HG02885 (cell line): Measurements from ENCODE around the gene GUCA2A.
"Not testable (repeated sequence)": the region's sequence is repeated elsewhere in the genome, so short reads cannot be mapped to it uniquely, and the experiment has no call there.

Experiments
- ATAC-seq: cut with Tn5 transposase; IDR thresholded peaks from one replicate; pipeline ENCODE4 v1.9.1; 2021; ENCODE audit warnings: mild to moderate bottlenecking; ENCODE audit not compliant: unreplicated experiment, poor library complexity

GUCA2A gene, protein sequence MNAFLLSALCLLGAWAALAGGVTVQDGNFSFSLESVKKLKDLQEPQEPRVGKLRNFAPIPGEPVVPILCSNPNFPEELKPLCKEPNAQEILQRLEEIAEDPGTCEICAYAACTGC

DNA sequence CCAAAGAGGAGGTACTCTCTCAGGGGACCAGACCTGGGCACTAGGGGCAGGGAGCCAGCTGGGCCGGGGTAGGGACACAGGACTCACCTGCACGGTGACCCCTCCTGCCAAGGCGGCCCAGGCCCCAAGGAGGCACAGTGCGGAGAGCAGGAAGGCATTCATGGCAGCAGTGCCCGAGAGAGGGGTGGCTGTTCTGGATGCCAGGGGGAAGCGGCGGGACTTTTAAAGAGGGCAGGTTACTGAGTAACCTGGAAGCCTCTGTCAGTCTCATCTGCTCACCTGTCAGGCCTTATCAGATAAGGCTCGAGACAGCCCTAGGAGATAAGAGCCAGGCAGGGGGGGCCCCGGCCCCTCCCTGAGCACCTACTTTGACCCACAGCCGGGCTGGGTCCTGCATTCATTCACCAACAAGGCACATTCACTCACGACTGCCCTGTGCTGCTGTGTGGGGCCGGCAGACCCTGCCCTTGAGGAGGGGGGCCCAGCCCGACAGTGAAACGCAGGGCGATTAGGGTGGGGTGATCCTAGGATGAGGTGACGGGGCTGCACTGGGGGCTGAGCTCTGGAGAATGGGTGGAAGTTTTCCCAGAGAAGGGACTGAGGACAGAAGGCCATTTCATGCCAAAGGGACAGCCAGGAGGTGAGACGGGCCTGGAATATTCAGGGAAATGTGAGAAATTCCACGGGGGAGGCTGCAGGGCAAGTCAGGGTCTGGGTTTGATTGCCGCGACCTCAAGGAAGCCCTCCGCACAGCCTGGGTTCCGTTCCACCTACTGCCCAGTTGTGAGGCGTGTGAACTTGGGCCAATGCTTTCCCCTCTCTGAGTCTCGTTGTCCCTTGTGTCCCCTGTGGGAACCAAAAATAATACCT, at the start of gene GUCA2A:
Gene GUCA2A (minus strand): TSS at position 195 of the 870 bp plus-strand sequence. CDS start 33 bp downstream, at position 162.
- no peak for ATAC-seq

DNA sequence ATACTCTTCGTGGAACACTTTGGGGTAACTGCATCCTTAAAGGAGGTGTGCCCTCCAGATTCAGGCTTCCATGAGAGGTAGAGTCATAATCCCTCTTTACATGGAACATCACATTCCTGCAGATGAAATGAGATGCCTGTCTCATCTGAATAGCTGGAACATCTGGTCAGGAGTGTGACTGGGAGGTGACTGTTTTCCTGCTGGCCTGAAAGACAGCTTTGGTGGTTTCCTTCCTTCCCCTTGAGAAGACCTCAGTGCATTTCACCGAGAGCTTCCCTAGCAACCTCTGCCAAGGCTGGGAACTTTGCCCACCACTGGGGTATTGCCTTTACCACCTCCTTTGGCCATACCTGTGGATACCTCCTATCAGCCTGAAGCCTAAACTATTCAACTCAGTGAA, 46.7 kb upstream of the GUCA2A start:
- ATAC-seq: no peak

DNA sequence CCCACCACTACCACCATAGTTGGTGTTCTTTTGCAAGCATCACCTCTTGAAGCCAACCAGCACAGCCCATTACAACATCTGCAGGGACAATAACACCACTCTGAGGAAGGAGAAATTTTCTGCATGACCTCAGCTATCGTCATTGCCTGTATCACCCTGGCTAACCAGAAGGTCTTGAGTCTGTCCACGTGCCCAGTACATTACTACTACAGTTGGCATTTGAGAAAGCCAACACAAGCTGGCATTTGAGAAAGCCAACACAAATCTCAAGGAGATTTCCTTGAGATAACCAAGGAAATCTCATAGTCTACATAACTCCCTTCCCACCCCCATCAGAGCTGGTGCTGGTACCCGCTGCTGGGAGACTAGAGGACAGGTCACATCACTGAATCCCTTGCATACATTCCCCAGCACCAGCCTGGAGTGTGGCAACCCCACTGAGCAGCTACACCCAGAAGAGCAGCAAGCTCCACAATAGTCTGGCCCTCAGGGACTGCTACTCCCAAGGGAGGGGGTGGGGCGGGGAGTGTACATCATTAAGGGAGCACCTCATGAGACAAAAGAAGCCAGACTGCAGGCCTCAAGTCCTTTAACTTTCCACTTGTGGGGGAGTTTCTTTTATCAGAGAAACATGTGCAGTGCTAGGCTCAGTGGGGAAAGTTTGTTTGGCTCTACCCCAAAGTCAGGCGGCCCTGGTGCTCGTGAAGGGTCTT, 46.0 kb upstream of the GUCA2A start:
- ATAC-seq: no peak

DNA sequence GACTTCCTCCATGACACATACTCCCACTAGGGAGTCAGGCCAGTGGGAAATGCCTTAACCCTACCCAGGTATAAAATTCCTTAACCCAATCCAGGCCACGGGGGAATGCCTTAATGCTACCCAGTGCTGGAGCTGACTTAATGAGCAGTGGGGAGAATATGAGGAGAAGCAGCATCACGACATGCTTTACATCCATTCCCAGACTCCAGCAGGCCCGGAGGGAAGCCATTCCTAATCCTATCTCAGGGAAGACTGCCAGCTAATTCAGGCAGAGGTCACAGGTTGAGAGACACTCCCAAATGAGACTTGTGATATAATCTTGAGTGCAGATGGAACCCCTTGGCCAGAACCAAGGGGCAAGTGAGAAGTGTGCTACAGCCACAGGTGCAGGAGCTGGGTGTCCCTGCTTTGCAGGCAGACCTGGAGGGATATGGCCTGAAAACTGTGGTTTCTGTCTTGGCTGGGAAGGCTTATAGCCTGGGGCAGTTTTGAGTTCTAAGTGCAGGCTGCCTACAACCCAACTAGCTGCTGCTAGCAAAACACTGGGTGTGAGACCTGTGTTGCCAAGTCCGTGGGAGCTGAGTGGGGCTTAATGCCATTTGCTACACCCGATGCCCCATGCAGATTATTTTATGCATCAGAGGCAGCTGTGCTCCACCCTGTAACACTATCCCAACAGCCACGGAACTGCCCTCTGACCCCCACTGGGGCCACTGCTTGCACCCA, 45.1 kb upstream of the GUCA2A start:
- ATAC-seq: no peak

DNA sequence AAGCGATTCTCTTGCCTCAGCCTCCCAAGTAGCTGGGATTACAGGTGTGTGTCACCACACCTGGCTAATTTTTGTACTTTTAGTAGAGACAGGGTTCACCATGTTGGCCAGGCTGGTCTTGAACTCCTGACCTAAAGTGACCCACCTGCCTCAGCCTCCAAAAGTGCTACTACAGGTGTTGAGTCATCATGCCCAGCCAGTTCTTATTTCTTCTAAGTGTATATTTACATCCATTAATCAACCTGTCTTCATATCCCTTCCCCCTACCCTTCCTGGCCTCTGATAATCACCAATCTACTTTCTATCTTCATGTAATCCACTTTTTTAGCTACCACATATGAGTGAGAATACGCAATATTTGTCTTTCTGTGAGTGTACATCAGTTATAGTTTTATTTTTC, 42.4 kb upstream of the GUCA2A start:
- not testable (repeated sequence) for ATAC-seq

DNA sequence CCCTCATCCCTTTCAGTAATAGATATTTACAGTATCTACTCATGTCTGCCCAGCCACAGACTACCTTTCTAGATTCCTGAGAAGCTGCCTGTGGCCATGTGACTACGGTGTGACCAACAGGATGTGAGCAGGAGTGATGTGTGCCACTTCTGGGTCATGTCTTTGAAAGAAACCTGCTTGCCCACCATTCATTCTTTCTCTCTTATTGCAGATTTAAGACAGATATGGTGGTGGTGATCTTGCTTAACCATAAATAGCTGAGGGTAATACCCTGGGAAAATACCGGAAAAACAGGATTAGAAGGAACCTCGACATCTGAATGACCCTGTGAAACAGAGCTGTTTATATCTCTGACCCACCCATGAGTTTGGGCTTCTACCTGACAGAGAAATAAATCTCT, 41.6 kb upstream of the GUCA2A start:
- ATAC-seq: no peak

DNA sequence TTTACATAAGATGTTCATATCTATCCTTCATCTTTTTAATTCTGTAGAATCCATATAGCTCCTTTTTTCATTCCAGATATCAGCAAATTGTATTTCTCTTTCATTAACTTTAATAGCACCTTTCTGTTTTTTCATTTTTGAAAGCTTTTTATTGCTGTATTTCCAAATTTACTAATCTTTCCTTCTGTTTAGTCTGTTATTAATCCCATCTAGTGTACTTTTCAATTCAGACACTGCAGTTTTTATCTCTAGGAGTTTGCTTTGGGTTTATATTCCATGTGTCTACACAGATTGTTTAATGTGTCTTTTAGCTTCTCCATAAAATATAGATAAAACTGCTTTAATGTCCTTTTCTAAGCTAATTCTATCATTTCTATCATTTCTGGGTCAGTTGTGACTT, 37.4 kb upstream of the GUCA2A start:
- no peak for ATAC-seq

DNA sequence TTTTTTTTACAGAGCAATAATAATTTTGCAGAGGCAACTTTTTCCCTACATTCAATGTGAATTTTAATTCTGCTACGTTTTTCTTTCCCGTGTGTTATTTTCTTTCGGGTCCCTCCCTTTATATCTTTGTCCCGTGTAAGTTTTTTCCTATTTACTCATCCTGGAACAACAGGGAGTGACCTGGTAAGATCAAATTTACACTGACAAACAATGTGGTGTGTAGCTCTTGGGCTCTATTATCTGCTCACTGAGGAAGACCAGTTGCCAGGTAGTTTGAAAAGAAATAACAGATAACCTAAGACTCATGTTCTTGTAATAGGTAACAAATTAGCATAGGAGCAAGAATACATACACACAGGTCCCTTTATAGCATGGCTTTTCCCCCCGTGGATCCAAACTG, 33.7 kb upstream of the GUCA2A start:
- no peak for ATAC-seq

DNA sequence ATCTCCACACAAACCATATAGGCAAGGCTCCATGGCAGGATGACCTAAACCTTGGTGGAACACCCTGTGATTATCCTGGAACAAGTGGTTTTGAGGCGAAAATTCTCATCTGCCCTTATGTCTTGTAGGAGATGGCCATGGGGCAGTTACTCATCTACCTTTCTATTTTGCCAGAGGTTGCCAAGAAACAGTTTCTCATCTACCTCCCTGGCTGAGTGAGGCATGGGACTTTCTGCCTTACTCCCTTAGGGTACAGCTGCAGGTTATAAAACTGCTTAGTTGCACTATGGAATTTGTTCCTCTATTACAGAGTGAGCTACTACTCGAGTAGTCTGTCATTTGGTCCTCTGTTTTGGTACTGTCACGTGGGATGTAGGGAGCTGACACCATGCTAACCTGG, 31.3 kb upstream of the GUCA2A start:
- no peak for ATAC-seq

DNA sequence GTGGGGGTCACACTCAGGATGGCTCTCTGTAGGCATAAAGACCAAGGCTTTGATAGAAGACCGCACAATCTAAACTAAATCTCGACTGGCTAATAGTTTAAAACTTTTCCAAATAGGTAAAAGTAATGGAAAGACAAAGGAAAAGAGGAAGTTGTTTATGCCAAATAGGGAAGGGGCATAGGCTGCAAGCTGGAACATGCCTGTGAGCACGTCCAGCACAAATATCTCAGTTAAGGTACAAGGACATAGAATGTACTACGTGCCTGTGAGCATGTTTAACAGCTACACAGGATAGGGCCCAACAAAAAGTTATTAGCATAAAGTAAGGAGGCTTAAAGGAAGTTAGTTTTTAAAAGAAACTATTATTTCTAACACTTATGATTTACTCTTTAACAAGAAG, 27.6 kb upstream of the GUCA2A start:
- no peak for ATAC-seq

DNA sequence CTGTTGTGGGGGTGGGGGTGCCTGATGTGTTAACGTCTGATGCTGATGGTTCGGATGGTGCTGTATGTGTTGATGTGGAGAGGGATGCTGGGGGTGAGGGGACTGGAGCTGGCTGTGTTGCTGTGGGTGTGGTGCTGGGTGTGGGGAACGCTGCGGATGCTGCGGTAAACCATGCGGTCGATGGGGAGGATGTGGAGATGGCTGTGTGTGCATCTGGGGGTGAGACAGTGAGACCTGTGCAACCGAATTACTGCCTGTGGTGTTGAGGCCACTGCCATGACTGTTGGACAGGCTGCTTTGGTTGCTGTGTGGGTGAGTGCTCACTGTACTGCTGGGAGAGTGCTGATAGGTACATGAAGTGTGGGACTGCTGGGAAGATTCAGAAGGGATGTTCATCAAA, 26.8 kb upstream of the GUCA2A start:
- ATAC-seq: no peak

DNA sequence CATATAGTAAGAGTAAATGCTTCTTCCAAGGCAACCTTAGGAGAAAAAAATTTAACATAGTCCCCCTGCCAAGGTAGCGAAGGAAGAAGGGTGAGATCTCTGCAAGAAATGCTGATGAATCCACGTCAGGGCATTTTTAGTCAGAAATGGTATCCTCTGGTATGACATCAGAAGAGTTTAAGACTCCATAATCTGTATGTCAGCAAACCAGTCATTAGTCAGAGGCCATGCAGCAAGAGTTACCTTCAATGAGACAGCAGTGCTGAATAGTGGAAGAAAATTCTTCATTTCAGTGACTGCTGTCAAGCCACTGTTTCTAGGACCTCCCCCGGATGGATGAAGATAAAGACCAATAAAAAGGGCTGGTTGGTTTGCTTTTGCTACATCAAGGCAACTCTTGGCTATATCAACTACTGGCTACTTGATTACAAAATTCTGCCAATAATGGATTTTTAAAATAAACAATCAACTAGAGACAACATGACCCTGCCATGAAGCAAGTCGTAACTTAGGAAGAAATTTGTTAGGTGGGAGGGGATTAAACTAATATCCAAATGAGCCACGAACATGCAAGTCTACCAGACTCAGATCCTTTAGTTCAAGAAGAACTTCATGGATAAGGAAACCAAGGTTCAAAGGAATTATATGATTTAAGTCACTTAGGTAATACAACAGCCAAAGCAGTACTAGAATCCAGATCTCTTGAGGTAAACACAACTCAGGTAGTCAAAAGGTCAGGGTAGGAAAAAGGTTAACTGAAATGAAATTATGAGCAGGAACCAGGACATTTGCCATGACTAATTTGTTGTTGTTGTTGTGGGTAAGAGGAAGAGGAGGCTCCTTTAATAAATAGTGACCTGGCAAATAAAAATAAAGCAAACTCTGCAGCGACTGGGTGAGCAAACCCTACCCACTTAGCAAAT, 25.6 kb upstream of the GUCA2A start:
- no peak for ATAC-seq

DNA sequence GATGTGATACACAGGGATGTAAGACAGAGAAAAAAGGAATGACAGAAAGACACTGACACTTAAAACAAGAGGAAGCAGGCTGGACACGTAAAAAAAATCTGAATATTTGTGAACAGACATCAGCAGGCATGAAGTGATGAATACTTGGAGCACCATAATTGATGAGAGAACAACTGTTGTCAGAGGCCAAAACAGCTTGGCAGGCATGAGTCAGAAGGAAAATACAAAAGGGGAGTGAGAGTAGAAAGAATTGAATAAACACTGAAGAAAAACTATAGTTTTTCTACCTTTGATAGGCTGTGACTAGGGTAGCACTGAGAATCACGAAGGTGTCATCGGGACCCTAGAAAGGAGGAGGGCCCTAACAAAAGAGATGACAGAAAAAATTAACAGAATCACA, 21.6 kb upstream of the GUCA2A start:
- no peak for ATAC-seq

DNA sequence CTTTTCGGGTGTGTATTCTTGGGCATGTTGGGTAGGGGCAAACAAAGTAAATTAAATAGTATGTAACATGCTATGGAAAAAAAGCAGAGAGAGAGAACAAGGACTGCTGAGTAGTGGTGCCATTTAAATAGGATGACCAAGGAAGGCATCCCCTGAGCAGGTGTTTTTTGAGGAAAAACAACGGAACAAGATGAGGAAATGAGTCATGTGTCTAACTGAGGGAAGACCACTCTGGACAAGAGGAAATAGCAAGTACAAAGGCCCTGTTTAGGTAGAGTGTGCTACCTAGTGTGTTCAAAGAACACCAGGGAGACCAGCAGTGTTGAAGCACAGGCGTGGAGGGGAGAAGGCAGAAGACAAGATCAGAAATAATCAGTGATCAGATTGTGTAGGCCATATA, 20.1 kb upstream of the GUCA2A start:
- no peak for ATAC-seq

DNA sequence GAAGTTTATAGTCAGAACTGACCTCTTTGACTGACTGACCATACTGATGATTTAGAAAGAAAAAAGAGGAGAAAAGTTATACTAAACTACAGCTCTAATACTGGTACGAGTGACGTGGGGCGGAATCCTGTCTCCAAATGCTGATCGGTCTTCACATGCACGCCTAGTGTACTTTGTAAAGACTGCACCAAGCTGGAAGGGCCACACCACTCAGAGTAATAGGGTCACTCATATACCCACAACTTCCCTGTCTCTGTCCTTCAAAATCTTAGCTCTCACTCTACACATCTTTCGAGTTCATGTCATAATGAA, 19.4 kb upstream of the GUCA2A start:
- ATAC-seq: no peak

DNA sequence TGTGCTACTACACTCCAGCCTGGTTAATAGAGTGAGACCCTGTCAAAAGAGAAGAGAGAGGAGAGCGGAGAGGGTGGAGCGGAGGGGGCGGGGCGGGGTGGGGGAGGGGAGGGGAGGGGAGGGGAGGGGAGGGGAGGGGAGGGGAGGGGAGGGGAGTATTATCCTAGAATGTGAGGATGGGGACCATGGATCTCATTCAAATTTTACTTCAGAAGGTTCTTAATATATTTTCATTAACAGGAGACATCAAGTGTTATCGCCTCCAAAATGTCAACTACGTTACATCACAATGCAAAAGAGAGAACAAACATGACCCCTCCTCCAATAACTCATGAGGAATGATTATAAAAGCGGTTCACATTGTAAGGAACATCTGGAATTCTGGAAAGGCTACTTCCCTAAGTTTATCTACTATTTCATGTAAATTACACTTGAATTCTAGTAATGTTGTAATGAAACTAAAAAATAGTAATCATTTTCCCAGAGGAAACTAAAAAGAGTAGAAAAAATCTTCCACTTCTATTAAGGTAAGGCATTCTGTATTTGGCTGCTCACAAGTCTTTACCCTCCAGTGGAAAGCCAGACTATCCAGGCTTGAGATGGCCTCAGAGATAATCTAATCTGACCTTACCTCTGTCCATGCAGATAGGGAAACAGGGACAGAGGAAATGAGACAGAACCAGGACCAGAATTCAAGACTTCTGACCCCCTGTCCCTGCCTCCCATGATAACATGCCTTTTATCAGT, 18.8 kb upstream of the GUCA2A start:
- no peak for ATAC-seq

DNA sequence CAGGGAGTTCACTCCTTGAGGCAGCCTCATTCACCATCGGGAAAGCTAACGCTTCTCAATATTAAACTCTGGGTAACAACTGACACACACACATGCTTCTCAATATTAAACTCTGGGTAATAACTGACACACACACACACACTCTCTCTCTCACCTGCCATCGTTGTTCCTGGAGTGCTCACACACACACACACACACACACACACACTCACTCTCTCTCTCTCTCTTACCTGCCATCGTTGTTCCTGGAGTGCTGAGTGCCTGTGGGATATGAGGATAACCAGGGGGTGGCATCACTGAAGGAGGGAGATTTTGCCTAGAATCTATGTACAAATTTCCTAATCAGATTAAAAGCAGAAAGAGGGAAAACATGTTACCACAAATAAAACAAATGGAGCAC, 17.1 kb upstream of the GUCA2A start:
- no peak for ATAC-seq

DNA sequence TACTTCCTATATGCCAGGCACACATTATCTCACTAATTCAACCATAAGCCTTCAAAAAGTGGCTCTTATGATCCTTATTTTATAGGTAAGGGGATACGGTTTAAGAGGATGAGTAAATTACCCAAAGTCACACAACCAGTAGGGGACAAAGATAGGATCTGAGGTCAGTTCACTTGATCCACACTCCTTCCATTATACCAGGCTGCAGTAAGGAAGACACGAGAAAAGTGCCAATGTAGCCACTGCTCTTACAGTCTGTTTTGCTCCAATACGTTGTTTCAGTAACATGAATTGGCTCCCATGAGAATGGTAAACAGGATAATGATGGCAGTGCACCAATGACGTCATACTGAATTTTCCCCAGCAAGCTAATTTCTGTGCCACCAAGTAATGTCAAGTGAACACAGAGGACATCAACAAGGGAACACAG, 15.4 kb upstream of the GUCA2A start:
- ATAC-seq: no peak

DNA sequence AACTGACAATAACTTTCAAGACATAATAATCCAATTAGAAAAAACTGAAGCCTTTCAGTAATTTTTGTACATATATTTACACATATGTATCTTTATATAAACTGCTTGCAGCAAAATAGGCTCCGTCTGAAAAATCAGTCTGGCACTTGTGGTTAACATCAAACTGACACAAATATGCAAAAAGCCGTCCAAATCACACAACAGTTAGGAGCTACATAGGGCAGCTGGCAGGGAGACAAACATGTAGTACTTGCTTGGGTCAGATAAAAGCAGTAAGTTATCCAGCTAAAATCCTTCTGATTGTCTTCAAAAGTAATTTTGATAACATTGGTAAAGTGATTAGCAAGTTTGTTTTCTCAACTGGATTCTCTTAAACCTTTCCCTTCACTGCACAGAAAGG, 14.7 kb upstream of the GUCA2A start:
- ATAC-seq: no peak
